HEK293T (cell line): ENCODE data around the gene CCDC120.

ENCODE experiments used
- LEF1 ChIP-seq: fragments of 450-650 bp; IDR thresholded peaks from 2 replicates; pipeline ENCODE4 v1.6.1; 2017; ENCODE audit warnings: mild to moderate bottlenecking, borderline replicate concordance
- NFRKB ChIP-seq: fragments of 450-650 bp; IDR thresholded peaks from 2 replicates; pipeline ENCODE4 v1.6.1; 2016; ENCODE audit warnings: mild to moderate bottlenecking, moderate library complexity
- SP1 ChIP-seq: fragments of 450-650 bp; IDR thresholded peaks from 2 replicates; pipeline ENCODE4 v1.6.1; 2017
- TARDBP ChIP-seq: fragments of 450-650 bp; IDR thresholded peaks from 2 replicates; pipeline ENCODE4 v1.6.1; 2016

DNA sequence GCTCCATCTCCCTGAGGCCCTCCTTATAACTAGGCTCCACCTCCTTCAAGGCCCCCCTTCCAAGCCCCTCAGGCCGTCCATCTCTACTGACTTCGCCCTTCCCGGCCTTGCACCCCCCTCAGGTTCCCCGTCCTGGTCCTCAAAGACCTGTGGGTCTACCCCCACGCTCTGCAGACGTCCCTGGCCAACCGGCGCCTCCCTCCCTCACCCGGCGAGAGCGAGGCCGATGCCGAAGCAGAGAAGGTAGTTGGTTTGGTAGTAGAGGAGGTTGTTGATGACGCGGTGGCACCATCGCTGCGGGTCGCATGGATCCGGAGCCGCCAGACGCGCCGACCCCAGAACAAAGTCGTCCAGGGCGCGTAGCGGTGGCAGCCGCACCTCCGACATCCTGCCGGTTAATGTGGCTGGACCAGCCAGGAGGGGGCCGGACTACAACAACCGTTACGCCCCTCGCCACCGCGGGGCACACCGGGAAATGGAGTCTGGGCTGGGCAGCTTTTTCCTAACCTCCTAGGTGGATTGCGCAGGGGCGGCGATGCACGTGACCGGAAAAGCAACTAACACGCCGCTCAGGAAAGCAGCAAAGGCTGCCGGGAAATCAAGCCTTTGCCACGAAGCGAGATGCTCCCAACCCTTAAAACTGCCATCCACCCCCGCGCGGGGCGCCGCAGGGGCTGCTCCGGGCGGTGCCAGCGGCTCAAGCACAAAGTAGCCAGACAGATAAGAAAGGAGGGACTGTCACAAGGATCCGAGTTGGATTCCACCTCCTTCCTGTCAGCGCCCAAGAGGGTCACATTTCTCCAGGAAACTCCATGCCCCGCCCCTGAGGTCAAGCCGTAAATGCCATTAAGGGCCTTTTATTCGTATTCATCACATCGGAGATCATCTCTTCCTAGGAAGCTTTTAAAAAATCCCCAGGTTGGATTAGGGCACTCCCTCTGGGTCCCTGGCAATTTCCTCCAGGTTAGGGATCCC is 15.1 kb downstream of the CCDC120 start, which contains the start of gene PRAF2:
- TF ChIP-seq NFRKB, result no peak
- TF ChIP-seq SP1, result no peak
- no peak for TF ChIP-seq TARDBP
- TF ChIP-seq LEF1, result no peak
